Measurements from ENCODE around the gene TRIM42. TPM values are rescaled to one million over a fixed set of nuclear protein-coding genes. Genes with fewer than 3 reads are reported as not detected.

The TRIM42 gene
- total RNA-seq, 1 experiment from 2014 or later: not detected

DNA sequence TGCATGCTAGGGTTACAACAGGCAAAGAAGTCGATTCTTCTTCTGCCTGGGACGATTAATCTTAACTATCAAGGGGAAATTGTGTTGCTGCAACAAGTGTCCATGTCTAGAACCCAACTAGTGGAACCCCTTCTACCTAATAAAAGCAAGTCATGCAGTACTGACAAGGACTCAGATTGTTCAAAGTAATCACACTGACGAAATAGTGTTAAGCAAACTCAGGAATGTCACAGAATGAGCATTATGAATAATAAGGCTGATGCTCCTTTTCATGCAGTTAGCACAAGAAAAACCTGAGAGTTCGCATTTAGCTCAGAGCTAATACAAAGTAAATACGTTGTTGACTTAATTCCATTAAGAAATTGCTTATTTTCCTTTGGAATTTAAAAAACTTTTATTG, 47.5 kb upstream of the TRIM42 start:
- ChIA-PET CTCF (no interaction called here), POLR2A (no interaction called here), RAD21 (ENCODE audit: low non-redundant PET in 1 of 2, low total read pairs in 2 of 2, uncharacterized antibody in 2 of 2, unreplicated experiment in 2 of 2) (no interaction called here)
- Histone ChIP-seq H3K36me3 (ENCODE audit: control insufficient read depth in 1 of 2, insufficient read depth in 2 of 2, low read length in 2 of 2) (no peaks in the 10 kb centered on the region), H3K27ac (ENCODE audit: low read depth, low read length) (no peak overlapping the region), H4K20me1 (ENCODE audit: insufficient read depth) (no peaks in the 10 kb centered on the region; the same call in 1 of the 2 replicates), H3K27me3 (ENCODE audit: insufficient read depth, low read length) (peaks cover 23% of the 10 kb centered on the region), H3K9ac (ENCODE audit: low read length) (no peak overlapping the region), H3K4me2 (ENCODE audit: low read length) (no peak overlapping the region), H3K4me3 (replicated peaks in 1 of 2; ENCODE audit: low read depth in 1 of 2, low read length in 2 of 2) (no peak overlapping the region), H2AFZ (ENCODE audit: low read depth, low read length, poor library complexity, severe bottlenecking) (no peak overlapping the region), H3K79me2 (ENCODE audit: insufficient read depth, low read length) (no peaks in the 10 kb centered on the region), H3K4me1 (ENCODE audit: control insufficient read depth in 1 of 2, insufficient read depth in 2 of 2, low read length in 2 of 2) (peaks cover 0 to 7% of the 10 kb centered on the region in 2 experiments; a peak in 1 of 4 replicates), H3K9me2 (ENCODE audit: insufficient read depth) (no peaks in the 10 kb centered on the region), H3K9me3 (ENCODE audit: control insufficient read depth in 1 of 2, insufficient read depth in 1 of 2, low read depth in 1 of 2, low read length in 2 of 2) (no peaks in the 10 kb centered on the region)
- no peak for TF ChIP-seq FOSL1 (IDR thresholded peaks at IDR 0.05; ENCODE audit: low read depth)
- TF ChIP-seq, protein P1, sequence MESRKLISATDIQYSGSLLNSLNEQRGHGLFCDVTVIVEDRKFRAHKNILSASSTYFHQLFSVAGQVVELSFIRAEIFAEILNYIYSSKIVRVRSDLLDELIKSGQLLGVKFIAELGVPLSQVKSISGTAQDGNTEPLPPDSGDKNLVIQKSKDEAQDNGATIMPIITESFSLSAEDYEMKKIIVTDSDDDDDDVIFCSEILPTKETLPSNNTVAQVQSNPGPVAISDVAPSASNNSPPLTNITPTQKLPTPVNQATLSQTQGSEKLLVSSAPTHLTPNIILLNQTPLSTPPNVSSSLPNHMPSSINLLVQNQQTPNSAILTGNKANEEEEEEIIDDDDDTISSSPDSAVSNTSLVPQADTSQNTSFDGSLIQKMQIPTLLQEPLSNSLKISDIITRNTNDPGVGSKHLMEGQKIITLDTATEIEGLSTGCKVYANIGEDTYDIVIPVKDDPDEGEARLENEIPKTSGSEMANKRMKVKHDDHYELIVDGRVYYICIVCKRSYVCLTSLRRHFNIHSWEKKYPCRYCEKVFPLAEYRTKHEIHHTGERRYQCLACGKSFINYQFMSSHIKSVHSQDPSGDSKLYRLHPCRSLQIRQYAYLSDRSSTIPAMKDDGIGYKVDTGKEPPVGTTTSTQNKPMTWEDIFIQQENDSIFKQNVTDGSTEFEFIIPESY (IDR thresholded peaks at IDR 0.05; ENCODE audit: extremely low read depth, insufficient replicate concordance, low read length): no peak
- TF ChIP-seq ELF1 (IDR thresholded peaks at IDR 0.05; ENCODE audit: borderline replicate concordance, low read depth): no peak
- TF ChIP-seq, protein P2, sequence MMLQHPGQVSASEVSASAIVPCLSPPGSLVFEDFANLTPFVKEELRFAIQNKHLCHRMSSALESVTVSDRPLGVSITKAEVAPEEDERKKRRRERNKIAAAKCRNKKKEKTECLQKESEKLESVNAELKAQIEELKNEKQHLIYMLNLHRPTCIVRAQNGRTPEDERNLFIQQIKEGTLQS (IDR thresholded peaks at IDR 0.05): no peak
- TF ChIP-seq MAX (IDR thresholded peaks at IDR 0.05): no peak
- no peak for TF ChIP-seq JUND (IDR thresholded peaks at IDR 0.05)
- no peak for TF ChIP-seq ZFX (IDR thresholded peaks at IDR 0.05)
- TF ChIP-seq SIN3A (IDR thresholded peaks at IDR 0.05; ENCODE audit: low read depth): no peak
- no peak for TF ChIP-seq CEBPB (IDR thresholded peaks at IDR 0.05; ENCODE audit: low read depth)
- TF ChIP-seq YY1 (IDR thresholded peaks at IDR 0.05; ENCODE audit: extremely low read depth, insufficient replicate concordance, low read depth, low read length): no peak
- no peak for TF ChIP-seq TCF7L2 (IDR thresholded peaks at IDR 0.05; ENCODE audit: borderline replicate concordance, extremely low read depth, insufficient read depth, insufficient read length)
- TF ChIP-seq SP1 (IDR thresholded peaks at IDR 0.05; ENCODE audit: low read depth): no peak
- TF ChIP-seq EZH2phosphoT487 (IDR thresholded peaks at IDR 0.05; ENCODE audit: borderline replicate concordance): no peak
- TF ChIP-seq POLR2AphosphoS5 (IDR thresholded peaks at IDR 0.05; ENCODE audit: low read depth, low read length): no peak
- TF ChIP-seq CBX3 (IDR thresholded peaks at IDR 0.05; ENCODE audit: low read depth): no peak
- no peak for TF ChIP-seq EZH2 (IDR thresholded peaks at IDR 0.05)
- no peak for TF ChIP-seq POLR2A (IDR thresholded peaks at IDR 0.05; ENCODE audit: borderline replicate concordance, extremely low read depth, insufficient read depth, insufficient read length)
- TF ChIP-seq REST (IDR thresholded peaks at IDR 0.05; ENCODE audit: low read depth): no peak
- TF ChIP-seq ZNF274 (IDR thresholded peaks at IDR 0.05; ENCODE audit: low read depth, low read length): no peak
- no peak for TF ChIP-seq RAD21 (IDR thresholded peaks at IDR 0.05; ENCODE audit: low read depth)
- no TSS peak for BruUV-seq (replicated peaks)
- ATAC-seq (no peak), DNase-seq (ENCODE audit: low read depth, low spot score) (no peak)
- intact Hi-C loops (cut with micrococcal nuclease): no loop called here

Measured in HCT116 (cell line).